Smooth muscle cell (in vitro differentiated cells): ENCODE results near the gene RESP18. TPM values are rescaled to one million over a fixed set of nuclear protein-coding genes. Genes with fewer than 3 reads are reported as not detected.
A peak's percentile ranks its signal among the peaks of the same experiment; 100 is the strongest.

Experiments used
- DNase-seq: peaks from one replicate; lab custom pipeline; 2025; ENCODE audit not compliant: unreplicated experiment; lab: John Stamatoyannopoulos, UW
- H2AFZ ChIP-seq: fragments of 200-600 bp; sonication (generic); 2 replicates; pipeline ENCODE4 v1.6.0; 2016; ENCODE audit warnings: antibody characterized with exemption, low read depth, mild to moderate bottlenecking
- H3F3A ChIP-seq: fragments of 200-600 bp; sonication (generic); 2 replicates; pipeline ENCODE4 v1.6.0; 2017; ENCODE audit warnings: antibody characterized with exemption, low read depth
- H3K27ac ChIP-seq: fragments of 200-600 bp; sonication (generic); 2 replicates; pipeline ENCODE4 v1.5.1; 2016; ENCODE audit warnings: low read depth, mild to moderate bottlenecking
- H3K27me3 ChIP-seq: fragments of 200-600 bp; sonication (generic); 2 replicates; pipeline ENCODE4 v1.6.1; 2016; ENCODE audit warnings: low read depth, mild to moderate bottlenecking
- H3K36me3 ChIP-seq: fragments of 200-600 bp; sonication (generic); 2 replicates; pipeline ENCODE4 v1.5.1; 2016; ENCODE audit warnings: low read depth
- H3K4me1 ChIP-seq: fragments of 200-600 bp; sonication (generic); 2 replicates; pipeline ENCODE4 v1.5.1; 2016; ENCODE audit warnings: low read depth
- H3K4me2 ChIP-seq: fragments of 200-600 bp; sonication (generic); 2 replicates; pipeline ENCODE4 v1.6.0; 2016; ENCODE audit warnings: mild to moderate bottlenecking
- H3K4me3 ChIP-seq: fragments of 200-600 bp; sonication (generic); 2 replicates; pipeline ENCODE4 v1.5.1; 2016; ENCODE audit warnings: mild to moderate bottlenecking
- H3K79me2 ChIP-seq: fragments of 200-600 bp; sonication (generic); 2 replicates; pipeline ENCODE4 v1.6.0; 2016; ENCODE audit warnings: low read depth, mild to moderate bottlenecking
- H3K9ac ChIP-seq: fragments of 200-600 bp; sonication (generic); 2 replicates; pipeline ENCODE4 v1.6.0; 2016; ENCODE audit warnings: low read depth
- H3K9me3 ChIP-seq: fragments of 200-600 bp; sonication (generic); replicated peaks from 2 replicates; pipeline ENCODE4 v1.5.1; 2016; ENCODE audit warnings: low read depth
- H4K20me1 ChIP-seq: fragments of 200-600 bp; sonication (generic); 2 replicates; pipeline ENCODE4 v1.6.0; 2016; ENCODE audit warnings: low read depth
- CTCF ChIP-seq: fragments of 200-600 bp; sonication (generic); IDR thresholded peaks from 2 replicates; pipeline ENCODE4 v1.5.1; 2017; ENCODE audit warnings: borderline replicate concordance, mild to moderate bottlenecking, antibody characterized with exemption; ENCODE audit not compliant: insufficient read depth, poor library complexity, severe bottlenecking
- WGBS: methylation state at CpG from one replicate; pipeline ENCODE4 v1.1.7; 2016; ENCODE audit warnings: low lambda C conversion rate; 5-methylcytosine and 5-hydroxymethylcytosine counted together
- polyA plus RNA-seq: library from polyadenylated mRNA; unstranded; fragments of >200 nt; fragmentation: Nextera tagmentation; extraction: Ambion mirVana; gene quantifications from 2 replicates; pipeline ENCODE4 v1.2.1, GENCODE V29; 2016
- total RNA-seq: library from RNA; depleted of rRNA; stranded (reverse); fragments of >200 nt; gene quantifications from 2 replicates; pipeline ENCODE4 v1.2.3, GENCODE V29; 2014

The RESP18 gene
- total and polyA plus RNA-seq, 2 experiments from 2014 or later = not detected

GRCh38 chr2:219298759-219299371 lies 33.7 kb downstream of the RESP18 start:
- Histone ChIP-seq H3K9ac (no peak overlapping the region), H3K27ac (no peak overlapping the region), H3K4me2 (peak overlapping the region; percentile 23), H3K36me3 (no peaks in the 10 kb centered on the region), H3K4me1 (no peaks in the 10 kb centered on the region), H3K79me2 (no peaks in the 10 kb centered on the region), H3K27me3 (no peaks in the 10 kb centered on the region), H3F3A (no peaks in the 10 kb centered on the region), H3K9me3 (no peaks in the 10 kb centered on the region), H3K4me3 (no peak overlapping the region), H2AFZ (no peak overlapping the region), H4K20me1 (no peaks in the 10 kb centered on the region)
- 29% methylated on average over 15 of the region's 15 CpGs for WGBS
- peak; percentile 76 for DNase-seq
- peak; percentile 91 for TF ChIP-seq CTCF

- Histone ChIP-seq H3K36me3 (no peaks in the 10 kb centered on the region), H3F3A (no peaks in the 10 kb centered on the region), H4K20me1 (no peaks in the 10 kb centered on the region), H3K79me2 (no peaks in the 10 kb centered on the region), H3K27me3 (no peaks in the 10 kb centered on the region), H3K9me3 (no peaks in the 10 kb centered on the region), H3K9ac (no peak overlapping the region), H3K4me3 (no peak overlapping the region), H2AFZ (no peak overlapping the region), H3K4me1 (no peaks in the 10 kb centered on the region), H3K27ac (no peak overlapping the region), H3K4me2 (no peak overlapping the region)
- WGBS = 89% methylated on average over 14 of the region's 14 CpGs
- no peak for DNase-seq
- peak; percentile 29 for TF ChIP-seq CTCF
Measured at GRCh38 chr2:219297766-219298456, 34.6 kb downstream of the RESP18 start.

DNA sequence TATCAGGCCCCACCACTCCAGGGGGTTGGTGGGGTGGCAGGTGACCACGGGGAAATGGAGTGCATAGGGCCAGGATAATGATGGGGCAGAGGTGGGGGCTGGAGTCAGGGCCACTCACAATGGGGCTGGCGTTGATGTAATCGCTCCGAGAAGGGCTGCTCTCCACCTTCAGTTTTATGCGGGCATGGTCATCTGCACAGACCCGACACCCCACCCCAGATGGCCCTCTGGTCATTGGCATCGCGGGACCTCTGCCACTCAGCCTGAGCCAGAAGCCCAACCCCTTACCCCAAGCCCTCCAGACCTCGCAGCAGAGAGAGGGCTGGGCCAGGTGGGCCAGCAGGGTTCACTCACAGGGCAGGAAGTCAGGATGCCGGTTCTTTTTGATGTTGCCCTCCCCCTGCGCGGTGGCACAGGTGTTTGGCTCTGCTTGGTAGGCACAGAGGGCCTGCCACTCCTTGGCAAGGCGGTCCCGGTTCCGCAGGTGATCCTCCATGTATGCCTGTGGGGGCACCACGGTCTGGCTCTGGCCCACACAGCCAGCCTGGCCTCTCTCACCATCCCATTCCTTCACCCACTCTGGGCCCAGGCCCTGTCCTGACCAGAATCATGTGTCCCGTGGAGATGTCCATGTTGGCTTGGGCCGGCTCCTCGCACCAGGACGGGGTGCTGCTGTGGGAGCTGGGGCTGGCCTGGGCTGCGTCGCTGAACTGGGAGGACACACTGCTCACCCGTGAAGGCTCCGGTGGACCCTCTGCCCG lies 35.7 kb downstream of the RESP18 start:
- Histone ChIP-seq H2AFZ (no peak overlapping the region), H3K36me3 (no peaks in the 10 kb centered on the region), H3K79me2 (no peaks in the 10 kb centered on the region), H3K27me3 (no peaks in the 10 kb centered on the region), H3F3A (no peaks in the 10 kb centered on the region), H3K4me1 (no peaks in the 10 kb centered on the region), H3K4me2 (no peak overlapping the region), H3K27ac (no peak overlapping the region), H3K9ac (no peak overlapping the region), H3K9me3 (no peaks in the 10 kb centered on the region), H3K4me3 (no peak overlapping the region), H4K20me1 (no peaks in the 10 kb centered on the region)
- WGBS = 92% methylated on average over 25 of the region's 25 CpGs
- DNase-seq = no peak
- no peak for TF ChIP-seq CTCF
